GM12878 (cell line): ENCODE measurements around the gene NKAIN2. TPM values are rescaled to one million over a fixed set of nuclear protein-coding genes. Genes with fewer than 3 reads are reported as not detected.

Experiments
- ATAC-seq: fragments of 200-7000 bp; cut with Tn5 transposase; 3 replicates; pipeline ENCODE4 v1.9.1; 2020; ENCODE audit warnings: mild to moderate bottlenecking, moderate library complexity
- BruUV-seq: library from RNA; stranded (reverse); fragments of 400-500 nt; replicated peaks from 2 replicates; lab custom pipeline; 2021; lab: Mats Ljungman, UMichigan
- CTCF ChIA-PET: fragments of 300-600 bp; sonication (Branson Sonifier 250); formaldehyde crosslinking; extraction: SDS; loops from one replicate; lab custom pipeline; 2021; ENCODE audit warnings: inconsistent platforms; lab: Yijun Ruan, JAX
- POLR2A ChIA-PET: fragments of 350-600 bp; formaldehyde crosslinking; extraction: SDS; loops from one replicate; lab custom pipeline; 2021; ENCODE audit warnings: inconsistent platforms; lab: Charles Lee
- RAD21 ChIA-PET: fragments of 300-600 bp; sonication (Branson Sonifier 250); formaldehyde crosslinking; loops from one replicate; lab custom pipeline; 2023; ENCODE audit warnings: antibody characterized with exemption; ENCODE audit not compliant: unreplicated experiment; lab: Charles Lee
- SMC1A ChIA-PET: fragments of 300-600 bp; sonication (Branson Sonifier 250); formaldehyde crosslinking; loops from one replicate; lab custom pipeline; 2023; ENCODE audit not compliant: unreplicated experiment, uncharacterized antibody; lab: Charles Lee
- DNase-seq: peaks from one replicate; pipeline ENCODE4 v3.0.0-alpha.2; 2011; ENCODE audit warnings: low read depth, low spot score
- FAIRE-seq: peaks from 3 replicates; lab custom pipeline; 2011; peaks lifted over from hg19 to GRCh38; lab: Jason Lieb, UNC
- H2AFZ ChIP-seq: 2 replicates; pipeline ENCODE4 v1.6.0; 2011; ENCODE audit warnings: low read depth, low read length, control low read depth; ENCODE audit not compliant: control insufficient read depth
- H3K27ac ChIP-seq: 2 replicates; pipeline ENCODE4 v1.5.1; 2011; ENCODE audit warnings: control low read depth; ENCODE audit not compliant: control insufficient read depth, insufficient read depth
- H3K27me3 ChIP-seq, 2 experiments: replicated peaks in 1 of 2; 2 replicates each; pipeline versions ENCODE4 v1.6.0 to v1.6.1; 2011; ENCODE audit warnings: low read length in 1 of 2; ENCODE audit not compliant: control insufficient read depth in 2 of 2, insufficient read depth in 2 of 2
- H3K36me3 ChIP-seq, 2 experiments: 2 replicates each; pipeline ENCODE4 v1.5.1; 2011; ENCODE audit warnings: low read length in 1 of 2; ENCODE audit not compliant: control insufficient read depth in 2 of 2, insufficient read depth in 2 of 2
- H3K4me1 ChIP-seq: 2 replicates; pipeline ENCODE4 v1.6.1; 2011; ENCODE audit warnings: mild to moderate bottlenecking, low read length, moderate library complexity, mixed read lengths; ENCODE audit not compliant: control insufficient read depth, insufficient read depth
- H3K4me2 ChIP-seq: 2 replicates; pipeline ENCODE4 v1.6.0; 2011; ENCODE audit warnings: control low read depth; ENCODE audit not compliant: control insufficient read depth, insufficient read depth
- H3K4me3 ChIP-seq: fragments of 200-600 bp; sonication (generic); 2 replicates; pipeline ENCODE4 v1.5.1; 2016
- H3K79me2 ChIP-seq: 2 replicates; pipeline ENCODE4 v1.6.0; 2011; ENCODE audit warnings: low read length; ENCODE audit not compliant: control insufficient read depth, insufficient read depth
- H3K9ac ChIP-seq: 2 replicates; pipeline ENCODE4 v1.8.0; 2011; ENCODE audit warnings: low read length, control low read depth, mixed read lengths; ENCODE audit not compliant: control insufficient read depth, insufficient read depth
- H3K9me3 ChIP-seq: replicated peaks from 3 replicates; pipeline ENCODE4 v1.5.1; 2011; ENCODE audit warnings: mild to moderate bottlenecking, low read length; ENCODE audit not compliant: control insufficient read depth, insufficient read depth
- H4K20me1 ChIP-seq: 2 replicates; pipeline ENCODE4 v1.6.0; 2011; ENCODE audit not compliant: control insufficient read depth, insufficient read depth
- CEBPB ChIP-seq, 2 experiments: fragments of 150-350 bp in 1 of 2; IDR thresholded peaks; 2 replicates each; pipeline ENCODE4 v1.6.1; 2012 to 2014; ENCODE audit warnings: low read depth in 2 of 2, low read length in 2 of 2, borderline replicate concordance in 1 of 2, inconsistent platforms in 1 of 2
- IKZF2 ChIP-seq, 2 experiments: fragments of 450-650 bp; IDR thresholded peaks; 2 replicates each; pipeline ENCODE4 v1.6.1; 2017; ENCODE audit warnings: mild to moderate bottlenecking in 2 of 2, moderate library complexity in 2 of 2
- PAX8 ChIP-seq: fragments of 450-650 bp; IDR thresholded peaks from 2 replicates; pipeline ENCODE4 v1.6.1; 2017; ENCODE audit warnings: mild to moderate bottlenecking, moderate library complexity
- WGBS: methylation state at CpG from one replicate; pipeline ENCODE4 v1.1.6; 2016; ENCODE audit warnings: low lambda C conversion rate; ENCODE audit not compliant: insufficient replicate concordance, insufficient coverage; ENCODE audit errors: missing lambda C conversion rate; 5-methylcytosine and 5-hydroxymethylcytosine counted together
- in situ Hi-C: fragments of 300-500 bp; cut with MboI; formaldehyde crosslinking; loops from 9 replicates; pipeline ENCODE4 v1.14.3; 2018; ENCODE audit warnings: mixed read lengths
- intact Hi-C: fragments of 100-400 bp; cut with micrococcal nuclease; formaldehyde crosslinking; loops from one replicate; pipeline ENCODE4 v1.14.2; 2022; ENCODE audit not compliant: unreplicated experiment
- polyA plus RNA-seq, 11 experiments: library from polyadenylated mRNA; depleted of rRNA in 4 of 11; unstranded in 6 of 11; stranded (reverse) in 5 of 11; fragments of >200 nt; fragmentation: Nextera tagmentation in 4 of 11; fragmentation: Illumina TruSeq in 1 of 11; extraction: Ambion mirVana in 4 of 11; extraction: Trizol in 1 of 11; gene quantifications; 1 replicate in 1 of 11; 2 replicates in 10 of 11; pipeline versions ENCODE4 v1.2.1 to v1.2.3, GENCODE V29; 2011 to 2016; ENCODE audit warnings: inconsistent platforms in 2 of 11, missing spikeins in 2 of 11, low read depth in 1 of 11
- total RNA-seq, 4 experiments: library from RNA; depleted of rRNA in 3 of 4; stranded (reverse); fragments of >200 nt in 3 of 4; fragmentation: Illumina TruSeq in 1 of 4; extraction: Trizol in 1 of 4; gene quantifications; 2 replicates each; pipeline versions ENCODE4 v1.2.1 to v1.2.3, GENCODE V29; 2013 to 2021
- TF ChIP-seq, protein P1 (sequence below): fragments of 150-350 bp; IDR thresholded peaks from 2 replicates; pipeline ENCODE4 v1.6.1; 2014; ENCODE audit warnings: mild to moderate bottlenecking, low read depth, low read length
- TF ChIP-seq, protein P2 (sequence below): fragments of 450-650 bp; IDR thresholded peaks from 2 replicates; pipeline ENCODE4 v1.6.1; 2017; ENCODE audit warnings: borderline replicate concordance
- TF ChIP-seq, protein P3 (sequence below): fragments of 150-350 bp; IDR thresholded peaks from 2 replicates; pipeline ENCODE4 v1.6.1; 2016; ENCODE audit warnings: low read depth, low read length
- TF ChIP-seq, protein P4 (sequence below): fragments of 450-650 bp; IDR thresholded peaks from 2 replicates; pipeline ENCODE4 v1.6.1; 2017; ENCODE audit warnings: mild to moderate bottlenecking, moderate library complexity

NKAIN2 gene
- total and polyA plus RNA-seq, 10 of the 15 experiments (the other 5 are each of a cell fraction or from before 2014, with no cell fraction given), result not detected

DNA sequence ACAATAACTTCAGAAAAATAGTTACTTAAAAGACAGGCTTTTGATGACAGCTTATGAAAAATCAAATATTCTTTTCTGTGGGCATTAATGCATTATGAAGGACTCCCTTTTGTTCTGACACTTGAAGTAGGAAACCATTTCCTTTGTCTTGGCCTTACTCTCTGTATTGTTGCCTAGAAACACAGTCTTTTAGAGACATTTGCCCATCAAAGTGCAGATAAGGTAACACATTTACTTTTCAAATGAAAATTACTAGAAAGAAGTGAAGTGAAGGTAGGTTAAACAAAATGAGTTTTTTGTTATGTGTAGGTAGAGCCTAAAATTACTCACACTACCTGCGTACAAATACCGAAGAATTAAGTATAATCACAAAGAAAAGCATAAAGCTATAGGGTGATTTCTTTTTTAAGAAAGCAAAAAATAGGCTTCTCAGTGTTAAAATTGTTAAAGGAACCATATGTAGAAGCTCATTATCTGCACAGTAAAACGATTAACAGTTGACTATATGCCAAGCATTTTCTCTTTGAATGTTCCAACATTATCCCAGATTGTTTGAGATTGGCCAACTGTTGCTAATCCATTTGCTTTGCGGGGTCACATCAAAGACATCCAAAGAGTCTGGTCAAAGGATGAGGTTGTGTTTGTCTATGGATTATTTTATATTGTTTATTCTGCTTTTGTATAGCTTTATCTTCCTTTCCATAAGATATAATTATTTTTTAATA, 616.6 kb downstream of the NKAIN2 start:
- Histone ChIP-seq H3K4me3 (no peak overlapping the region), H3K79me2 (no peaks in the 10 kb centered on the region), H2AFZ (no peak overlapping the region), H3K27me3 (no peaks in the 10 kb centered on the region), H3K4me1 (no peaks in the 10 kb centered on the region), H4K20me1 (no peaks in the 10 kb centered on the region), H3K4me2 (no peak overlapping the region), H3K27ac (no peak overlapping the region), H3K9ac (no peak overlapping the region), H3K9me3 (no peaks in the 10 kb centered on the region), H3K36me3 (no peaks in the 10 kb centered on the region)
- TF ChIP-seq, protein P1, sequence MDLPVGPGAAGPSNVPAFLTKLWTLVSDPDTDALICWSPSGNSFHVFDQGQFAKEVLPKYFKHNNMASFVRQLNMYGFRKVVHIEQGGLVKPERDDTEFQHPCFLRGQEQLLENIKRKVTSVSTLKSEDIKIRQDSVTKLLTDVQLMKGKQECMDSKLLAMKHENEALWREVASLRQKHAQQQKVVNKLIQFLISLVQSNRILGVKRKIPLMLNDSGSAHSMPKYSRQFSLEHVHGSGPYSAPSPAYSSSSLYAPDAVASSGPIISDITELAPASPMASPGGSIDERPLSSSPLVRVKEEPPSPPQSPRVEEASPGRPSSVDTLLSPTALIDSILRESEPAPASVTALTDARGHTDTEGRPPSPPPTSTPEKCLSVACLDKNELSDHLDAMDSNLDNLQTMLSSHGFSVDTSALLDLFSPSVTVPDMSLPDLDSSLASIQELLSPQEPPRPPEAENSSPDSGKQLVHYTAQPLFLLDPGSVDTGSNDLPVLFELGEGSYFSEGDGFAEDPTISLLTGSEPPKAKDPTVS, result no peak
- TF ChIP-seq, protein P2, sequence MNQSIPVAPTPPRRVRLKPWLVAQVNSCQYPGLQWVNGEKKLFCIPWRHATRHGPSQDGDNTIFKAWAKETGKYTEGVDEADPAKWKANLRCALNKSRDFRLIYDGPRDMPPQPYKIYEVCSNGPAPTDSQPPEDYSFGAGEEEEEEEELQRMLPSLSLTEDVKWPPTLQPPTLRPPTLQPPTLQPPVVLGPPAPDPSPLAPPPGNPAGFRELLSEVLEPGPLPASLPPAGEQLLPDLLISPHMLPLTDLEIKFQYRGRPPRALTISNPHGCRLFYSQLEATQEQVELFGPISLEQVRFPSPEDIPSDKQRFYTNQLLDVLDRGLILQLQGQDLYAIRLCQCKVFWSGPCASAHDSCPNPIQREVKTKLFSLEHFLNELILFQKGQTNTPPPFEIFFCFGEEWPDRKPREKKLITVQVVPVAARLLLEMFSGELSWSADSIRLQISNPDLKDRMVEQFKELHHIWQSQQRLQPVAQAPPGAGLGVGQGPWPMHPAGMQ, result no peak
- no peak for TF ChIP-seq PAX8
- TF ChIP-seq, protein P3, sequence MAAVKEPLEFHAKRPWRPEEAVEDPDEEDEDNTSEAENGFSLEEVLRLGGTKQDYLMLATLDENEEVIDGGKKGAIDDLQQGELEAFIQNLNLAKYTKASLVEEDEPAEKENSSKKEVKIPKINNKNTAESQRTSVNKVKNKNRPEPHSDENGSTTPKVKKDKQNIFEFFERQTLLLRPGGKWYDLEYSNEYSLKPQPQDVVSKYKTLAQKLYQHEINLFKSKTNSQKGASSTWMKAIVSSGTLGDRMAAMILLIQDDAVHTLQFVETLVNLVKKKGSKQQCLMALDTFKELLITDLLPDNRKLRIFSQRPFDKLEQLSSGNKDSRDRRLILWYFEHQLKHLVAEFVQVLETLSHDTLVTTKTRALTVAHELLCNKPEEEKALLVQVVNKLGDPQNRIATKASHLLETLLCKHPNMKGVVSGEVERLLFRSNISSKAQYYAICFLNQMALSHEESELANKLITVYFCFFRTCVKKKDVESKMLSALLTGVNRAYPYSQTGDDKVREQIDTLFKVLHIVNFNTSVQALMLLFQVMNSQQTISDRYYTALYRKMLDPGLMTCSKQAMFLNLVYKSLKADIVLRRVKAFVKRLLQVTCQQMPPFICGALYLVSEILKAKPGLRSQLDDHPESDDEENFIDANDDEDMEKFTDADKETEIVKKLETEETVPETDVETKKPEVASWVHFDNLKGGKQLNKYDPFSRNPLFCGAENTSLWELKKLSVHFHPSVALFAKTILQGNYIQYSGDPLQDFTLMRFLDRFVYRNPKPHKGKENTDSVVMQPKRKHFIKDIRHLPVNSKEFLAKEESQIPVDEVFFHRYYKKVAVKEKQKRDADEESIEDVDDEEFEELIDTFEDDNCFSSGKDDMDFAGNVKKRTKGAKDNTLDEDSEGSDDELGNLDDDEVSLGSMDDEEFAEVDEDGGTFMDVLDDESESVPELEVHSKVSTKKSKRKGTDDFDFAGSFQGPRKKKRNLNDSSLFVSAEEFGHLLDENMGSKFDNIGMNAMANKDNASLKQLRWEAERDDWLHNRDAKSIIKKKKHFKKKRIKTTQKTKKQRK, result no peak
- no peak for TF ChIP-seq IKZF2 (IDR thresholded peaks at IDR 0.05)
- TF ChIP-seq, protein P4, sequence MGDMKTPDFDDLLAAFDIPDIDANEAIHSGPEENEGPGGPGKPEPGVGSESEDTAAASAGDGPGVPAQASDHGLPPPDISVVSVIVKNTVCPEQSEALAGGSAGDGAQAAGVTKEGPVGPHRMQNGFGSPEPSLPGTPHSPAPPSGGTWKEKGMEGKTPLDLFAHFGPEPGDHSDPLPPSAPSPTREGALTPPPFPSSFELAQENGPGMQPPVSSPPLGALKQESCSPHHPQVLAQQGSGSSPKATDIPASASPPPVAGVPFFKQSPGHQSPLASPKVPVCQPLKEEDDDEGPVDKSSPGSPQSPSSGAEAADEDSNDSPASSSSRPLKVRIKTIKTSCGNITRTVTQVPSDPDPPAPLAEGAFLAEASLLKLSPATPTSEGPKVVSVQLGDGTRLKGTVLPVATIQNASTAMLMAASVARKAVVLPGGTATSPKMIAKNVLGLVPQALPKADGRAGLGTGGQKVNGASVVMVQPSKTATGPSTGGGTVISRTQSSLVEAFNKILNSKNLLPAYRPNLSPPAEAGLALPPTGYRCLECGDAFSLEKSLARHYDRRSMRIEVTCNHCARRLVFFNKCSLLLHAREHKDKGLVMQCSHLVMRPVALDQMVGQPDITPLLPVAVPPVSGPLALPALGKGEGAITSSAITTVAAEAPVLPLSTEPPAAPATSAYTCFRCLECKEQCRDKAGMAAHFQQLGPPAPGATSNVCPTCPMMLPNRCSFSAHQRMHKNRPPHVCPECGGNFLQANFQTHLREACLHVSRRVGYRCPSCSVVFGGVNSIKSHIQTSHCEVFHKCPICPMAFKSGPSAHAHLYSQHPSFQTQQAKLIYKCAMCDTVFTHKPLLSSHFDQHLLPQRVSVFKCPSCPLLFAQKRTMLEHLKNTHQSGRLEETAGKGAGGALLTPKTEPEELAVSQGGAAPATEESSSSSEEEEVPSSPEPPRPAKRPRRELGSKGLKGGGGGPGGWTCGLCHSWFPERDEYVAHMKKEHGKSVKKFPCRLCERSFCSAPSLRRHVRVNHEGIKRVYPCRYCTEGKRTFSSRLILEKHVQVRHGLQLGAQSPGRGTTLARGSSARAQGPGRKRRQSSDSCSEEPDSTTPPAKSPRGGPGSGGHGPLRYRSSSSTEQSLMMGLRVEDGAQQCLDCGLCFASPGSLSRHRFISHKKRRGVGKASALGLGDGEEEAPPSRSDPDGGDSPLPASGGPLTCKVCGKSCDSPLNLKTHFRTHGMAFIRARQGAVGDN, result no peak
- no peak for TF ChIP-seq CEBPB (IDR thresholded peaks at IDR 0.05; ENCODE audit: borderline replicate concordance in 1 of 2, low read depth in 2 of 2, low read length in 2 of 2)
- no TSS peak for BruUV-seq
- ATAC-seq, result no peak
- RAD21 ChIA-PET, result no interaction called here
- POLR2A ChIA-PET, result no interaction called here
- FAIRE-seq, result no peak
- 13% methylated on average over 4 of the region's 4 CpGs for WGBS
- in situ Hi-C loops (no loop called here), intact Hi-C loops (loop anchor here (5.0 kb wide), 1 partner anchor 93 kb away; no protein-coding TSS in a partner anchor)
- SMC1A ChIA-PET, result interaction anchor here (0.6 kb wide), 1 partner anchor 233 kb away, joined by 3 read pairs; no protein-coding TSS in a partner anchor
- CTCF ChIA-PET, result no interaction called here
- DNase-seq, result no peak
